CD4-positive, alpha-beta T cell treated with Interferon gamma for 1 hour (primary cell): ENCODE measurements around the gene COL11A2.

ENCODE experiments used
- DNase-seq: peaks from one replicate; pipeline ENCODE4 v3.0.0-alpha.2; 2020

The COL11A2 gene

DNA sequence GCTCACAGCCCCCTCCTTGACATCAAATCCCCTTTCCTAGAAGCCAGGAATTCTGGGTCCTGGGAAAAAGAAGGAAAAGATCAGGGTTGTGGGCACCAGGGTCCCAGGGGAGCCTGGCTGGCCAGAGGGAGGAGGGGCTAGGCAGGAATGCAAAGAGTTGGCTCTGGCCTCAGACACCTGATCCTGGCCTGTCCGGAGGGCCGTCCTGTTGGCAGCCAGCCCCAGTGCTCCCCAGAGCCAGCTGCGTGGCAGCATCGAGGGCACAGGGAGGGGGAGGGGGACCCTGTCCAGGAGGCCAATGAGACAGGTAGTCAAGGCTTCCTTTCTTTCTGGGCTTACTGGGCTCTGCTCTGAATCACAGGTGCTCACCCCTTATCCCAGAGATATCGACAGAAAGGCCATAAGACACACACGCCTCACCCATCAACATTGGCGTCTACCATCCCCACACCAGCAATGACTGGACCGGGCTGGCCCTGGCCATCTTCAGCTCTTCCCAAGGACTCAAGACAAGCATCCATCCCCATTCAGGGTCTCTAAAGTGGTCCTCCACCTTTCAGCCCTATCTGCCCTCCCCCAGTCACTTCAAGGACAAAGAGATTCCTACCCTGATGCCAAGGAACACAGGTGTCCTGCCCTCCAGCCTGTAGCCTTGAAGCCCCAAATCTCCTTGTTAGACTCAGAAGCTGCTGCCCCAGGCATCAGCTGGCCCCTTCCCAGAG, 723 bp downstream of the COL11A2 start:
- no peak for DNase-seq

DNA sequence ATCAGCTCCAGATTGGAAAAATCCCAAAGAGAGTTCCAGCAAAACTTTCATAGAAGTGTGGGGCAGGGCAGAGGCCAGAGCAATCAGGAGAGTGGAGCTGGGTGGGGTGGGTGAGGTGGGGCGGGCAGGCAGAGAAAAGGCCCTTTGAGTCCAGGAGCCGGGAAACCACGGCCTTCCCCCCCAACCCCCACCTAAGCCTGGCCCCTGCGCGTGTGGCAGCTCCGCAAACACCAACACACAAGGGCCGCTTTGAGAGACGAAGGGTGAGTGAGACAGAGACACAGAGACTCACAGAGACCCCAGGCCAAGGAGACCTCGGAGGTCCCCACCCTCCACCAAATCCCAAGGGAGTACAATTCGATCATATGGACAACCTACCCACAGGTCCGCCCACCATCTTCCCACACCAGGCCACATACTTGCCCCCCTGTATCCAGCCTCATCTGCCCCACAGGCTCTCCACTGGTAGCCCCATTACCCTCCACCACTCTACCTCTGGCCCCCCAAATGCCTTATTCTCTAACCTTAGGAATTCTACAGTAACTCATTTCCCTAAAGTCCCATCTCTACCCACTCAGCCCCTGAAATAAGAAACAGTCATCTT, 1.7 kb downstream of the COL11A2 start:
- no peak for DNase-seq

- DNase-seq, result no peak
Measured at GRCh38 chr6:33189625-33190448, 2.4 kb downstream of the COL11A2 start.

- DNase-seq, result no peak
Measured at GRCh38 chr6:33189164-33189563, 3.1 kb downstream of the COL11A2 start.

- DNase-seq, result no peak
Measured at GRCh38 chr6:33187809-33188208, 4.5 kb downstream of the COL11A2 start.

GRCh38 chr6:33185654-33186187, 6.5 kb downstream of the COL11A2 start:
- DNase-seq, result no peak

GRCh38 chr6:33185190-33185589, 7.1 kb downstream of the COL11A2 start:
- DNase-seq, result no peak

DNA sequence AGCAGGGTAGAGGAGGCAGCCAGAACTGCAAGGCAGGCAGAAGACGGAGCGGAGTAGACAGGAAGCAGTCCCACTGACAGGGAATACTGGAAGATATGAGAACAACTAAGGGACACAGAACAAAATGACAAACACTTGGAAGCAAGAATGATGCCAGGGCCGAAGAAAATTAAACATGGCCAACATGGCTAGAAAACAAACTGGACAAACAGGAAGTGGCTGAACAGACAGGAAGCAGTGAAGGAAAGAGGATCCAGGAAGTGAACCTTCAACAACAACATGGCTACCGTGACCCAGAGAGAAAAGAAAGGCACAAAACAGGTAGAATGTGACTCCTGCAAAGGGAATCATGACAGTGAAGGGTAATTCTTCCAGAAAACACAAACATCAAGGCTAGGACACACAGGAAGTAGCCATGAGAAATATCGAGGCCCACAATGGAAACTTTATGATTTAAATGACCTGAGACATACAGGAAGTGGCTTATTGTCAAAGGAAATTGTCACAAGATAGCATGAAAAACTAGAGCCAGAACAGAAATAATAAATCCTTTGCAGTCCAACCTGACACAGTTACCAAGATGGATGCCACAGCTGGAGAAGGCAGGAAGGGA, 9.1 kb downstream of the COL11A2 start:
- DNase-seq, result no peak

DNA sequence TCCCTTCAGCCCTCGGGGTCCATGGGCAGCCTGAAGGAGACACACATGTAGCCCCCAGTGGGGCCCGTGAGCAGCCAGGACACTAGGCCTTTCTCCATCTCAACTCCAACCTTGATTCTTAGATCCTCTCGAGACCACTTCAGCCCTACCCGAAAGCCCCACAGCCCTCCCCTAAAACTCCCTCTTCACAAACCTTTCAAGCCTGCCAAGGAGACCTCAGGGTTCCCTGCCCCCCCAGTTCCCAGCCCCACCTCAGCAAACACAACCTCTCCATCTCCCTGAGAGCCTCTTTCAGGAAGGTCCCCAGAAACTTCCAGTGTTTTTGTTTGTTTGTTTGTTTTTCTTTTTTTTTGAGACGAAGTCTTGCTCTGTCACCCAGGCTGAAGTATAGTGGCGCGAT, 11.1 kb downstream of the COL11A2 start:
- DNase-seq, result no peak

- DNase-seq, result no peak
Measured at GRCh38 chr6:33178755-33179475, 13.4 kb downstream of the COL11A2 start.

- DNase-seq, result no peak
Measured at GRCh38 chr6:33177552-33178446, 14.5 kb downstream of the COL11A2 start.

- no peak for DNase-seq
Measured at GRCh38 chr6:33176906-33177305, 15.4 kb downstream of the COL11A2 start.

DNA sequence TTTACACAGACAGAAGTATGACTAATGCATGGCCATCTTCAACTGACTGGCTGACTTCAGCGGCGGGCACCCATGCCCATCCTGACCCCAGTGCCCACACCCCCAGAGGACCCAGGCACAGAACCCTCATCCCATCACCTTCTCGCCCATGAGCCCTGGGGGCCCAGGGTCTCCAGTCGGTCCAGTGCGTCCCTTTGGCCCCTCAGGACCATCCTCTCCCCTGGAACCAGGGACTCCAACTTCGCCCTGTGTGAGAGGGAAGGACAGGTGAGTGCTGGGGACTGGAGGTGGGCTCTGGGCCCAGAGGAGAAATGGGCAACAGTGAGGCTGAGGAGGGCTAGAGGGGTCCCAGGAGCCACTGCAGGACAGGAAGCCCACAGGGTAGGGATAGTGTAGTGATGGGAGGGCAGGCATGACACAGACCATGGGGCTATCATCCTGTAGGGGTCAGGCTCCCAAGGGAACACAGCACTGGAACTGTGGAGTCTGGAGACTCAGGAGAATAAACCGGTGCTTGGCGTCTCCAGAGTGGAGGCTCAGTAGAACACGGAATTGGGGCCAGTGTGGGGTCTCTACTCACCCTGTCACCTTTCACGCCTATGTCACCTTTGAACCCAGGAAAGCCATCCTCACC, 16.7 kb downstream of the COL11A2 start:
- no peak for DNase-seq

DNA sequence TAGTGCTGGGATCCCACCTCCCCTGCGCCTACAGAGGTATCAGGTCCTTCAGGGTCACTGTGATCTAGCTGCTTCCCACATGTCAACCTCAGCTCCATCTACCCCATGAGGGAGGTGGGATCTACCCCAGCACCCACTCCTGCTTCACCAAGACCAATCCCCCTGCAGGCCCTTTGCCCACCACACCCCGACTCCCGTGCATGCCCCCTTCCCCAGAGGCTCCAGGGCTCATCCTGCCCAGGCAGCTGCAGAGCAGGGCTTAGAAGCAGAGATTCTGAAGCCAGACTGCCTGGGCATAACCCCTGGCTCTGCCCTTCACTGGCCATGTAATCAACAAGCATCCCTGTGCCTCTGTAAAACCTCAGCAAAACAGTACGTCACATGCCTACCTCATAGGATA, 17.5 kb downstream of the COL11A2 start:
- no peak for DNase-seq

DNA sequence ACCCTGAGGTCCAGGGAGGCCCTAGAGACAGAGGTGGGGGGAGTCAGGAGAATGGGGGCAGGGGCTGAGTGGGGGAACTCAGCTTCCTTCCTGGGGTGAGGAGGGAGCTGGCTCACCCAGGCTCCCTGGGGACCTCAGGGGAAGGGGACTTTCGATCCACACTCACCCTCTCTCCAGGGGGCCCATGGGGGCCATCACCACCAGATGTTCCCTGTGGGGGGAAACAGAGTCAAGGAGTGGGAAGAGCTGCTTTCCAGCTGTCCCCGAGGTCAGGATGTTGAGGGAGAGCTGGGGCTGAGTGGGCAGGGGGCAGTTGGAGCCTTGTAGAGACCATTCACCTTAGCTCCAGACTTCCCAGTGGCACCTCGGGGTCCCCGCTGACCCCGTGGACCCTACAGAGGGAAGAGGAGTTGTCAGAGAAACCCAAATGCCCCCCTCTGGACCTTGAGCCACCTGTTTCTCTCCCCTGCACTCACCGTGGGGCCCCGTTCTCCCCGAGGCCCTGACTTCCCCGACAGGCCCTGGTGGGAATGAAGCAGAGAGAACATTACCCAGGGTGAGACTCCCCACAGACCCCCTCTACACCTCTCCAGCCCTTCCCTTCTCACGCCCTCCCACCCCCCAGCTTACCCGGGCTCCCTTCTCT, 18.6 kb downstream of the COL11A2 start:
- DNase-seq, result no peak

DNA sequence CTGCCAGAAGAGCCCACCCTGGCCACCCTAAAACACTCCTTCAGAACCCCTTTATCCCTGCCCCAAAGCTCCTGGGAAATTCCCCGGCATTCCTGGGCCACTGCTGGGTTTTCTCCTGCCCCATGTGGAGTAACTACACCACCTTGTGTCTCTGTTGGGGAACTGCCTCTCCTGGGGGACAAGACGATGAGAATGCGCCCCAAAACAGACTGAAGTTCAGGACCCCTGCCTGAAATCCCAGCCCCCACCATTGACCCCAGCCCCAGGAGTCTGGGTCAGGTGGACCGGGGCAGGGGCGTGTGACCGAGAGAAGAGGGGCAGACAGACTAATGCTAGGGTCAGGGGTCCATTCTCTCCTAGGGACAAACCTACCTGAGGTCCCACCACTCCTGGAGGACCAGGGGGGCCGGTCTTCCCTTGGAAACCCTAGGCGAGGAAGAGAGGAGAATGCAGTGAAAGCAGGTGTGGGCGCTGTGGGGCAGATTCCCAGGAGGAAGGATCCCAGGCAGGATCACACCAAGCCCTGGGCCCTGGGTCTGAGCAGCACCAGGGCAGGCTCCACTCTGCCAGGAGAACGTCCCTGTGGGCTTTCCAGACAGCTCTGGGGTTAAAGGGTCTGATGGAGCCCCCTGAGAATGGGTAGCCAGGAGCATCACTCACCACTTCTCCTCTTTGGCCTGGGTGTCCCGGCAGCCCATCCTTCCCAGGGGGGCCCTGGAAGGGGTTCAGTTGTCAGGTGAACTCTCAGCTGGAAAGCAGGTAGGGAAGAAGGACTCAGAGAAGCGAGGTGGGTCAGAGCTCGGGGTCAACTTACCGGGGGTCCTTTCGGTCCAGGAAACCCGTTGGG, 19.4 kb downstream of the COL11A2 start:
- no peak for DNase-seq

DNA sequence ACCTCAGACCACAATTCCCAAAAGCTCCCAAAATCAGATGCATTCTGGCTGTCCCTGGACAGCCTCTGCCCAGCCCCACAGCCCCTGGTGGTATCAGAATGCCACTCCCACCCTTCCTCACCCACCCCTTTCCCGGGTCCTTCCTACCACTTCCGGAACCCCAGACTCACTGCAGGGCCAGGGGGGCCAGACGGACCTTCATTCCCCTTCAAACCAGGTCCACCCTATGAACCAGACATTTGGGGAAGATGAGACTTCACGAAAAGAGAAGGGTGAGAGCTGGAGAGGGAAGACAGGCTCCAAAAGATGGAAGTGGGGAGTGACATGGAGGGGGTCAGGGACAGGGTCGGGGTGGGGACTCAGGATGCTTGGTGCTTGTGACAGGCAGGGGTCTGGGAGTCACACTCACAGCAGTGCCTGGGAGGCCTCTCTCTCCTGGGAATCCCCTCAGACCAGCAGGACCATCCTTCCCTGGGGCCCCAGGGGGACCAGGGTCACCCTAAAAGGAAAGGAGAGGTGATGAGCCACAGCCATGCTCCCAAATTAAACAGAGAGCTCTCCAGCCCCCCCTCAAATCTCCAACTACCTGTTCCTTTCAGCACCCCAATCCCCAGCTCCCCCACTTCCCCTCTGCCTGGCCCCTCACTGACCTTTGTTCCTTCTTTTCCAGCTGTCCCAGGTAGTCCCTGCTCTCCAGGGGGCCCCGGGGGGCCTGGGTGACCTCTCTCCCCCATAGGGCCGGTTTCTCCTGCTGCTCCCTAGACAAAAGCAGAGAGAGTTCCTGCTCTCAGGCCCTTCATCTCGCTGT, 20.2 kb downstream of the COL11A2 start:
- DNase-seq, result no peak
